Measurements from ENCODE around the gene LAMP2.
"Not testable (repeated sequence)": the region's sequence is repeated elsewhere in the genome, so short reads cannot be mapped to it uniquely, and the experiment has no call there.

LAMP2 gene

GRCh38 chrX:120468825-120469525 lies at the start of gene LAMP2:
TSS of gene LAMP2 (minus strand) at chrX:120469296. CDS start at chrX:120469169, 127 bp downstream.
- H3K9me3 ChIP-seq (ENCODE audit: low read depth, low read length): no peaks in the 10 kb centered on the region
- no peak for DNase-seq (ENCODE audit: low read depth, low spot score)
- peak; percentile 54; the same call in 1 of the 2 replicates for TF ChIP-seq POLR2AphosphoS5 (IDR thresholded peaks at IDR 0.05; ENCODE audit: borderline replicate concordance, low read depth, low read length)
- no peak for TF ChIP-seq FOXP2 (optimal IDR thresholded peaks at IDR 0.05; ENCODE audit: control extremely low read depth, extremely low read length, insufficient read depth)
- TF ChIP-seq EZH2 (IDR thresholded peaks at IDR 0.05): no peak
- H3K36me3 ChIP-seq (ENCODE audit: insufficient read depth, low read length): no peaks in the 10 kb centered on the region
- H3K9ac ChIP-seq (ENCODE audit: insufficient read length): peak within 1 kb of the TSS; percentile 83
- peak within 1 kb of the TSS; percentile 88 for H3K4me3 ChIP-seq
- H3K27ac ChIP-seq: no peak within 1 kb of the TSS

GRCh38 chrX:120517936-120518335 lies 48.8 kb upstream of the LAMP2 start:
- no peak for DNase-seq (ENCODE audit: low read depth, low spot score)
- H3K36me3 ChIP-seq (ENCODE audit: insufficient read depth, low read length): no peaks in the 10 kb centered on the region
- H3K9ac ChIP-seq (ENCODE audit: insufficient read length): no peak overlapping the region
- no peak overlapping the region for H3K4me3 ChIP-seq
- H3K9me3 ChIP-seq (ENCODE audit: low read depth, low read length): no peaks in the 10 kb centered on the region
- no peak for TF ChIP-seq EZH2 (IDR thresholded peaks at IDR 0.05)
- no peak for TF ChIP-seq POLR2AphosphoS5 (IDR thresholded peaks at IDR 0.05; ENCODE audit: borderline replicate concordance, low read depth, low read length)
- no peak for TF ChIP-seq FOXP2 (optimal IDR thresholded peaks at IDR 0.05; ENCODE audit: control extremely low read depth, extremely low read length, insufficient read depth)
- no peak overlapping the region for H3K27ac ChIP-seq

DNA sequence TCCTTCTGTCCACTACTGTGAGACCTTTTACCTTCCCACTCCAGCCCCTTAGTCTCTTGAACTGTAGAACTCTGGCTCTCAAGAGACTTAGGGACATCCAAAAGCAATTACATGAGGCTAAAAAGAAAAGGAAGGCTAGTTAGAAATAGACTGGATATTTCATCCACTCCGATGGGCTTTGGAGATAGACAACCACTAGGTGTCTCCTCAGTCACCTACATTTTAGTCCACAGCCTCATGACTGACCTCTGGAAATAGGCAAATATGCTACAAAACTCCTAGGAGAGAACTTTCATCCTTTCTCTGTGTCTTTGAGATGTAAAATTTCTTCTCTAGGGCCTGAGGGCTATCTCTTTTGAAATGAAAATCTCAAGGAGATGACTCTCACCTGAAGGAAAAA lies 45.1 kb upstream of the LAMP2 start:
- Histone ChIP-seq H3K9me3 (ENCODE audit: low read depth, low read length) (no peaks in the 10 kb centered on the region), H3K4me3 (no peak overlapping the region), H3K27ac (no peak overlapping the region), H3K36me3 (ENCODE audit: insufficient read depth, low read length) (no peaks in the 10 kb centered on the region), H3K9ac (ENCODE audit: insufficient read length) (no peak overlapping the region)
- DNase-seq (ENCODE audit: low read depth, low spot score): no peak
- no peak for TF ChIP-seq POLR2AphosphoS5 (IDR thresholded peaks at IDR 0.05; ENCODE audit: borderline replicate concordance, low read depth, low read length)
- TF ChIP-seq FOXP2 (optimal IDR thresholded peaks at IDR 0.05; ENCODE audit: control extremely low read depth, extremely low read length, insufficient read depth): no peak
- TF ChIP-seq EZH2 (IDR thresholded peaks at IDR 0.05): no peak

GRCh38 chrX:120512627-120513026 lies 43.5 kb upstream of the LAMP2 start:
- no peak overlapping the region for H3K9ac ChIP-seq (ENCODE audit: insufficient read length)

DNA sequence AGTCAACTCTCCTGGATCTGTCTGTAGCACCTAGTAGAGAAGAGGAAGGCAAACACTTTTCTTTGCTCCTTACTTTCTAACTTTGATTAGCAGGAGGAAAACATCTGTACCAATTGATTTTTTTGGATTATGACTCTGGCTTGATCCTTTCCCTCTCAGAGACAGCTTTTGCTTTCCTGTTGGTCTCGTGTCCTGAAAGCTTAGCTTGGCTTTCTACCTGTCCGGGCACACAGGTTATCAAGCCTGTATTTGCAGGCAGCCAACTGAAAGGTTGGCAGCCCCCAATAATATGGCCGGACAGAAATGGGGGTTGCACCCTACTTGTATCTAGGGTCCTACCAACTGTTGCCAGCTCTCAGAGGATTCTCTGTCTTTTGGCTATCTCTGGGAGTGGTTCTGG lies 43.1 kb upstream of the LAMP2 start:
- Histone ChIP-seq H3K4me3 (no peak overlapping the region), H3K27ac (no peak overlapping the region), H3K9me3 (ENCODE audit: low read depth, low read length) (no peaks in the 10 kb centered on the region), H3K36me3 (ENCODE audit: insufficient read depth, low read length) (no peaks in the 10 kb centered on the region), H3K9ac (ENCODE audit: insufficient read length) (no peak overlapping the region)
- no peak for DNase-seq (ENCODE audit: low read depth, low spot score)
- TF ChIP-seq FOXP2 (optimal IDR thresholded peaks at IDR 0.05; ENCODE audit: control extremely low read depth, extremely low read length, insufficient read depth) (no peak), POLR2AphosphoS5 (IDR thresholded peaks at IDR 0.05; ENCODE audit: borderline replicate concordance, low read depth, low read length) (no peak), EZH2 (IDR thresholded peaks at IDR 0.05) (no peak)

More at GRCh38 chrX:120512627-120513026, 43.5 kb upstream of the LAMP2 start:
- DNase-seq (ENCODE audit: low read depth, low spot score): no peak
- Histone ChIP-seq H3K27ac (no peak overlapping the region), H3K4me3 (no peak overlapping the region), H3K9me3 (ENCODE audit: low read depth, low read length) (no peaks in the 10 kb centered on the region), H3K36me3 (ENCODE audit: insufficient read depth, low read length) (no peaks in the 10 kb centered on the region)
- TF ChIP-seq FOXP2 (optimal IDR thresholded peaks at IDR 0.05; ENCODE audit: control extremely low read depth, extremely low read length, insufficient read depth) (no peak), EZH2 (IDR thresholded peaks at IDR 0.05) (no peak), POLR2AphosphoS5 (IDR thresholded peaks at IDR 0.05; ENCODE audit: borderline replicate concordance, low read depth, low read length) (no peak)

- TF ChIP-seq POLR2AphosphoS5 (IDR thresholded peaks at IDR 0.05; ENCODE audit: borderline replicate concordance, low read depth, low read length) (no peak), FOXP2 (optimal IDR thresholded peaks at IDR 0.05; ENCODE audit: control extremely low read depth, extremely low read length, insufficient read depth) (no peak), EZH2 (IDR thresholded peaks at IDR 0.05) (no peak)
- no peak overlapping the region for H3K9ac ChIP-seq (ENCODE audit: insufficient read length)
- peak overlapping the region; percentile 53; the same call in 1 of the 2 replicates for H3K27ac ChIP-seq
- no peaks in the 10 kb centered on the region for H3K36me3 ChIP-seq (ENCODE audit: insufficient read depth, low read length)
- H3K9me3 ChIP-seq (ENCODE audit: low read depth, low read length): no peaks in the 10 kb centered on the region
- no peak for DNase-seq (ENCODE audit: low read depth, low spot score)
- H3K4me3 ChIP-seq: no peak overlapping the region
Measured at GRCh38 chrX:120504569-120504968, 35.5 kb upstream of the LAMP2 start.

GRCh38 chrX:120499301-120500072 lies 30.4 kb upstream of the LAMP2 start:
- DNase-seq (ENCODE audit: low read depth, low spot score): no peak
- no peak overlapping the region for H3K27ac ChIP-seq
- H3K36me3 ChIP-seq (ENCODE audit: insufficient read depth, low read length): no peaks in the 10 kb centered on the region
- no peak overlapping the region for H3K4me3 ChIP-seq
- H3K9ac ChIP-seq (ENCODE audit: insufficient read length): no peak overlapping the region
- TF ChIP-seq POLR2AphosphoS5 (IDR thresholded peaks at IDR 0.05; ENCODE audit: borderline replicate concordance, low read depth, low read length): no peak
- no peak for TF ChIP-seq FOXP2 (optimal IDR thresholded peaks at IDR 0.05; ENCODE audit: control extremely low read depth, extremely low read length, insufficient read depth)
- TF ChIP-seq EZH2 (IDR thresholded peaks at IDR 0.05): no peak
- no peaks in the 10 kb centered on the region for H3K9me3 ChIP-seq (ENCODE audit: low read depth, low read length)

- not testable (repeated sequence) for DNase-seq (ENCODE audit: low read depth, low spot score); H3K4me3 ChIP-seq; H3K27ac ChIP-seq; H3K36me3 ChIP-seq (ENCODE audit: insufficient read depth, low read length); H3K9me3 ChIP-seq (ENCODE audit: low read depth, low read length); H3K9ac ChIP-seq (ENCODE audit: insufficient read length)
Measured at GRCh38 chrX:120490119-120490518, 21.0 kb upstream of the LAMP2 start.

All from SK-N-MC (cell line).